Lung (tissue), 12 donors: ENCODE measurements around the gene RDX. TPM values are rescaled to one million over a fixed set of nuclear protein-coding genes. Genes with fewer than 3 reads are reported as not detected.

Experiments
- ATAC-seq: fragments of 200-7000 bp; cut with Tn5 transposase; one replicate; pipeline ENCODE4 v1.9.1; 2020; ENCODE audit warnings: moderate number of reproducible peaks; ENCODE audit not compliant: insufficient read depth, low FRiP score
- DNase-seq, 3 donors: peaks; one replicate each; pipeline ENCODE4 v3.0.0-alpha.2; 2013 to 2017
- H3K27ac ChIP-seq, 2 donors: one replicate each; pipeline ENCODE4 v1.5.1; 2013; ENCODE audit warnings: mild to moderate bottlenecking in 2 of 2, moderate library complexity in 2 of 2, control low read depth in 1 of 2, inconsistent platforms in 1 of 2, low read depth in 1 of 2, low read length in 1 of 2
- H3K27me3 ChIP-seq, 3 donors: one replicate each; pipeline ENCODE4 v1.5.1; 2013; ENCODE audit warnings: low read length in 2 of 3; ENCODE audit not compliant: control insufficient read depth in 3 of 3, insufficient read depth in 3 of 3
- H3K36me3 ChIP-seq, 4 donors: one replicate each; pipeline ENCODE4 v1.5.1; 2013; ENCODE audit warnings: low read length in 4 of 4, mild to moderate bottlenecking in 1 of 4, moderate library complexity in 1 of 4; ENCODE audit not compliant: control insufficient read depth in 4 of 4, insufficient read depth in 4 of 4
- H3K4me1 ChIP-seq, 5 donors: one replicate each; pipeline ENCODE4 v1.5.1; 2013; ENCODE audit warnings: low read length in 5 of 5, mild to moderate bottlenecking in 2 of 5, moderate library complexity in 1 of 5; ENCODE audit not compliant: control insufficient read depth in 5 of 5, insufficient read depth in 5 of 5
- H3K4me3 ChIP-seq: one replicate; pipeline ENCODE4 v1.5.1; 2013; ENCODE audit warnings: mild to moderate bottlenecking, control low read depth, moderate library complexity
- H3K9ac ChIP-seq, 2 donors: one replicate each; pipeline ENCODE4 v1.5.1; 2013; ENCODE audit warnings: low read length in 2 of 2, control low read depth in 1 of 2; ENCODE audit not compliant: insufficient read depth in 1 of 2
- H3K9me3 ChIP-seq, 4 donors: one replicate each; pipeline ENCODE4 v1.5.1; 2013; ENCODE audit warnings: low read length in 3 of 4, mild to moderate bottlenecking in 1 of 4, moderate library complexity in 1 of 4; ENCODE audit not compliant: control insufficient read depth in 4 of 4, insufficient read depth in 3 of 4
- WGBS, 2 donors: extraction: QIAGEN DNeasy Blood & Tissue Kit; methylation state at CpG; one replicate each; pipeline ENCODE4 v1.1.7; 2013; 5-methylcytosine and 5-hydroxymethylcytosine counted together
- polyA plus RNA-seq, 2 donors: library from polyadenylated mRNA; stranded (reverse); fragments of 200-250 nt; gene quantifications; one replicate each; pipeline ENCODE4 v1.2.1, GENCODE V29; 2013
- total RNA-seq, 2 donors: library from RNA; depleted of rRNA in 1 of 2; stranded (reverse); fragments of >200 nt in 1 of 2; gene quantifications; one replicate each; pipeline ENCODE4 v1.2.1, GENCODE V29; 2014 to 2021
- TF ChIP-seq, protein P1 (sequence below): IDR thresholded peaks from 2 replicates; pipeline ENCODE4 v1.5.1; 2012; ENCODE audit warnings: mild to moderate bottlenecking; ENCODE audit errors: control extremely low read depth, extremely low read depth
- donor health status: control.
- donor health status: control.
- donor health status: Bipolar disorder and iron deficiency.
- donor health status: healthy.
- donor health status: DM: yes; HTN: yes; CAD: no.

Gene RDX
- total and polyA plus RNA-seq, 4 donors, result 21.8 to 144 (median 59.2) TPM

DNA sequence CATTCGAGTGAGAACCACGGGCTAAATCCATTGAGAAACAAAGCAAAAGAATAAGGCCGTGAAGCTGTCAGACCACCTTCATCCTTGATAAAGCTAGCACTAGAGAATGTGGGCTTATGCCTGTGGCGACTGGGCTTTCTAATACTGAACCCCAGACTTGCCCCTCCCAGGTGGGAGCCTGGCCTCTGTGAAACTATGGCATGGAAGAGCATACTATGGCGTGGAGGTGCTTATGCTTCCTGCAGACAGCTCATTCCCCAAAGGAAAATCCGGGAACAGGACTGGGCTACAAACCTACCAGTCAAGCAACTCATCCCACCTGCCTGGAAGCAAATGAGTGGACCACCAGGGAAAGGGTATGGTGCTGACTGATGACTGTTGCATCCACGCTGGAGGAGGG is 110.8 kb downstream of the RDX start:
- ATAC-seq, result no peak
- no peak overlapping the region for H3K4me3 ChIP-seq
- TF ChIP-seq, protein P1, sequence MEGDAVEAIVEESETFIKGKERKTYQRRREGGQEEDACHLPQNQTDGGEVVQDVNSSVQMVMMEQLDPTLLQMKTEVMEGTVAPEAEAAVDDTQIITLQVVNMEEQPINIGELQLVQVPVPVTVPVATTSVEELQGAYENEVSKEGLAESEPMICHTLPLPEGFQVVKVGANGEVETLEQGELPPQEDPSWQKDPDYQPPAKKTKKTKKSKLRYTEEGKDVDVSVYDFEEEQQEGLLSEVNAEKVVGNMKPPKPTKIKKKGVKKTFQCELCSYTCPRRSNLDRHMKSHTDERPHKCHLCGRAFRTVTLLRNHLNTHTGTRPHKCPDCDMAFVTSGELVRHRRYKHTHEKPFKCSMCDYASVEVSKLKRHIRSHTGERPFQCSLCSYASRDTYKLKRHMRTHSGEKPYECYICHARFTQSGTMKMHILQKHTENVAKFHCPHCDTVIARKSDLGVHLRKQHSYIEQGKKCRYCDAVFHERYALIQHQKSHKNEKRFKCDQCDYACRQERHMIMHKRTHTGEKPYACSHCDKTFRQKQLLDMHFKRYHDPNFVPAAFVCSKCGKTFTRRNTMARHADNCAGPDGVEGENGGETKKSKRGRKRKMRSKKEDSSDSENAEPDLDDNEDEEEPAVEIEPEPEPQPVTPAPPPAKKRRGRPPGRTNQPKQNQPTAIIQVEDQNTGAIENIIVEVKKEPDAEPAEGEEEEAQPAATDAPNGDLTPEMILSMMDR, result no peak
- no peaks in the 10 kb centered on the region for H3K27me3 ChIP-seq
- DNase-seq, result no peak
- H3K9me3 ChIP-seq, result no peaks in the 10 kb centered on the region
- H3K4me1 ChIP-seq, result no peaks in the 10 kb centered on the region
- no peak overlapping the region for H3K27ac ChIP-seq
- H3K9ac ChIP-seq, result no peak overlapping the region
- WGBS, 2 donors, result 79 to 91% methylated on average over 7 of the region's 7 CpGs
- no peaks in the 10 kb centered on the region for H3K36me3 ChIP-seq

DNA sequence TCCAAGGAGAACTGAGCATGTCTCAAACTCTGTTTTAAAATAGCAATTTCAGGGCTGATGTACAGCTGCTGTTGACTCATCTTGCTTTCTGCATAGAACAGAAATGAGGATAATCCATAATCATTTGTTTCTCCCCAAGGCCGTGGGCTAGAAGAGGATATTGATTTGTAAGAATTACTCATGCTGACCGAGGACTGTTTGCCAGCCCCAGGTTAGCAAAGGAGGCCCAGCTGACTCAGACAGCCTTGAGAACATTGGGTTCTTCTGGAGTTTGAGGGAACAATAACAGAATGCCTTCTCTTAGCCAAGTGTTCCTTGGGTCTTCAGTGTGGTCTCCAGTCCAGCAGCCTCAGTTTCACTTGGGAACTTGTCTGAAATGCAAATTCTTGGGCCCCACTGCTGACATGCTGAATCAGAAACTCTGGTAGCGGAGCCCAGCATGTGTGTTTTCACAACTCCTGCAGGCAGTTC is 111.3 kb downstream of the RDX start:
- ATAC-seq (no peak), DNase-seq (no peak)
- Histone ChIP-seq H3K9me3 (no peaks in the 10 kb centered on the region), H3K9ac (no peak overlapping the region), H3K4me1 (no peaks in the 10 kb centered on the region), H3K27me3 (no peaks in the 10 kb centered on the region), H3K4me3 (no peak overlapping the region), H3K27ac (no peak overlapping the region), H3K36me3 (no peaks in the 10 kb centered on the region)
- TF ChIP-seq, protein P1, result no peak
- 86% methylated on average over 3 of the region's 3 CpGs for WGBS, 2 donors

DNA sequence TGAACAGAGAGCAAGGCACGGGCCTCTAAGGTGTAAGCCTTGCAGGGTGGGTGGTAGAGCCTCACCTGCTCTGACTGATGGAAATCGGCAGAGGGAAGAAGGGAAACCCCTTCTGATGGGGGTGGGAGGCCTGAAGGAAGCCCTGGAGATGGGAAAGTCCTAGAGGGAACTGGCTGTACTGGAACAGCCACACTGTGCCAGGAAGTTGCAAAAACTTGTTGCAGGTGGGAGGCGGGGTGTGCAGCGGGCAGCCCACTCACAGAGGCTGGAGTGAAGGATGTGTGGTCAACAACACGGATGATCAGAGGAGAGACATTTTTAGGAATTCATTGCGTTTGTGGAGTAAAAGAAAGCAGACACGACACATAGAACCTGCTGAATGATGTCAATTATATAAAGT is 112.0 kb downstream of the RDX start:
- Histone ChIP-seq H3K4me1 (no peaks in the 10 kb centered on the region), H3K27ac (no peak overlapping the region), H3K9me3 (no peaks in the 10 kb centered on the region), H3K4me3 (no peak overlapping the region), H3K36me3 (no peaks in the 10 kb centered on the region), H3K9ac (no peak overlapping the region), H3K27me3 (no peaks in the 10 kb centered on the region)
- TF ChIP-seq, protein P1, result no peak
- ATAC-seq, result no peak
- WGBS, 2 donors, result 54 to 67% methylated on average over 7 of the region's 7 CpGs
- no peak for DNase-seq

DNA sequence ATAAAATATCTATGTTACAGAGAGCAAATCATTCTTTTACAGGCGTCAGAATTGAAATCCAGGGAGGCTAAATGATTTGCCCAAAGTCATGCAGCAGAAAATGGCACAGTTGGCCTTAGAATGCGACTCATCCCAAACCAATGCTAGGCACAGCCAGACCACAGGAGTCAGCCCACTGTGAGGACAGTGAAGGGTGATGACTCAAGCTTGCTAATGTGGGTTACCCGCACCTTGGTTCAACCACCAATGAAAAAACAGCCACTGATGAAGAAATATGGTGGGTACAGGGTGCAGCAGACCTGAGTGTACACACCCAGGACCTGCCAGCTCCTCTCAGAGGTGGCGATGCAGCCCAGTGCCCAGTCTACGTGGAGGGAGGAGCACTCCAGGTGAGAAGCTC is 113.5 kb downstream of the RDX start:
- TF ChIP-seq, protein P1, result no peak
- no peaks in the 10 kb centered on the region for H3K36me3 ChIP-seq
- WGBS, 2 donors, result 79 to 90% methylated on average over 5 of the region's 5 CpGs

More for the DNA sequence above, 113.5 kb downstream of the RDX start:
- no peak overlapping the region for H3K27ac ChIP-seq
- H3K9ac ChIP-seq, result no peak overlapping the region
- DNase-seq, result no peak
- H3K4me1 ChIP-seq, result no peaks in the 10 kb centered on the region
- no peaks in the 10 kb centered on the region for H3K27me3 ChIP-seq
- ATAC-seq, result no peak
- H3K4me3 ChIP-seq, result no peak overlapping the region
- H3K9me3 ChIP-seq, result no peaks in the 10 kb centered on the region
